ENCODE results near the gene GCNA.

- no peak for TF ChIP-seq EZH2 (IDR thresholded peaks at IDR 0.05)
- no peak for TF ChIP-seq YY1 (IDR thresholded peaks at IDR 0.05; ENCODE audit: extremely low read depth, insufficient replicate concordance, low read depth, low read length)
- no peak for TF ChIP-seq CTCF (IDR thresholded peaks at IDR 0.05 in 2 of 3, conservative IDR thresholded peaks at IDR 0.05 in 1 of 3; ENCODE audit: borderline replicate concordance in 1 of 3, insufficient read depth in 1 of 3, low read depth in 2 of 3, low read length in 2 of 3)
- TF ChIP-seq MAX (IDR thresholded peaks at IDR 0.05) = no peak
- TF ChIP-seq SRF (IDR thresholded peaks at IDR 0.05; ENCODE audit: low read depth) = no peak
- TF ChIP-seq RAD21 (IDR thresholded peaks at IDR 0.05; ENCODE audit: low read depth) = no peak
- TF ChIP-seq POLR2A (IDR thresholded peaks at IDR 0.05; ENCODE audit: borderline replicate concordance, extremely low read depth, insufficient read depth, insufficient read length) = no peak
- TF ChIP-seq CEBPB (IDR thresholded peaks at IDR 0.05; ENCODE audit: low read depth) = no peak
- no peak for TF ChIP-seq SIN3A (IDR thresholded peaks at IDR 0.05; ENCODE audit: low read depth)
- no peak for TF ChIP-seq SP1 (IDR thresholded peaks at IDR 0.05; ENCODE audit: low read depth)
- TF ChIP-seq JUND (IDR thresholded peaks at IDR 0.05) = no peak
- no peak for TF ChIP-seq POLR2AphosphoS5 (IDR thresholded peaks at IDR 0.05; ENCODE audit: low read depth, low read length)
- TF ChIP-seq ATF3 (IDR thresholded peaks at IDR 0.05) = no peak
- TF ChIP-seq EZH2phosphoT487 (IDR thresholded peaks at IDR 0.05; ENCODE audit: borderline replicate concordance) = no peak
Measured at GRCh38 chrX:71619193-71619592, 41.0 kb downstream of the GCNA start.

Measured in HCT116 (cell line).